Measurements from ENCODE around the gene GRB10.
"Not testable (repeated sequence)": the region's sequence is repeated elsewhere in the genome, so short reads cannot be mapped to it uniquely, and the experiment has no call there.

The GRB10 gene

DNA sequence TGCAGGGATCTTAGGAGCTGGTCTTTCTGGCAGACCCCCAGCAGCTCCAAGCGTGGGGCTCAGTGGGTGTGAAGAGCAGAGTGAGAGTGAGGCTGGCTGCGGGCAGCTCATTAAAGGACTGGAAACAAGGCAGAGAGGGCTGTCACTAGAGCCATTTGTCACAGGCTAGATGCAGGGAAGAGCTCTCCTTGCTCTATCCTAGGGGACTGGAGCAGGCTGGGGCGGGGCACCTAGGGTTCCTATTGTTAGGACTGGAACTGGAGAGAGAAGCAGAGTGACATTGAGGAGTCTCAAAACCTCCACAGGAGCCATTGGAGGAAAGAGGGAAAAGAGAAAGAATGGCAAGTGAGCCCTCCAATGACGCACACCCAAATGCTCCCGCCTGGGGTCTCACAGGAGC lies 216.7 kb downstream of the GRB10 start:
- no peak for DNase-seq

DNA sequence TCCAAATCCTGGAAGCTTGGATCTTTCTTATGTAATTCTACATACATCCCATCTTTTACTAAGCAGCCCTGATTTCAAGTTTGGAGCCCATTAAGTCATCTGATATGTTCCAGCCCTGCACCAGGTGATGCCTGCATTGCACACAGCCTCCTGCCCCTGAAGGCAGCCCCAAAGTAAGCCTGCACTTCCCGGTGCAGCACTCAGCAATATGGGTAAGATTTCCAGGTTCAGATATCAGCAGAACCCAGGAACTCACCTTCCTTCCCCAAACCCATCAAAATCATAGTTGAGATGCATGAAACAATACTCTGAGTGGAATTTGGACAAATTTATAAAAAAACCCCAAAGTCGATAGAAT lies 217.2 kb downstream of the GRB10 start:
- DNase-seq = no peak

DNA sequence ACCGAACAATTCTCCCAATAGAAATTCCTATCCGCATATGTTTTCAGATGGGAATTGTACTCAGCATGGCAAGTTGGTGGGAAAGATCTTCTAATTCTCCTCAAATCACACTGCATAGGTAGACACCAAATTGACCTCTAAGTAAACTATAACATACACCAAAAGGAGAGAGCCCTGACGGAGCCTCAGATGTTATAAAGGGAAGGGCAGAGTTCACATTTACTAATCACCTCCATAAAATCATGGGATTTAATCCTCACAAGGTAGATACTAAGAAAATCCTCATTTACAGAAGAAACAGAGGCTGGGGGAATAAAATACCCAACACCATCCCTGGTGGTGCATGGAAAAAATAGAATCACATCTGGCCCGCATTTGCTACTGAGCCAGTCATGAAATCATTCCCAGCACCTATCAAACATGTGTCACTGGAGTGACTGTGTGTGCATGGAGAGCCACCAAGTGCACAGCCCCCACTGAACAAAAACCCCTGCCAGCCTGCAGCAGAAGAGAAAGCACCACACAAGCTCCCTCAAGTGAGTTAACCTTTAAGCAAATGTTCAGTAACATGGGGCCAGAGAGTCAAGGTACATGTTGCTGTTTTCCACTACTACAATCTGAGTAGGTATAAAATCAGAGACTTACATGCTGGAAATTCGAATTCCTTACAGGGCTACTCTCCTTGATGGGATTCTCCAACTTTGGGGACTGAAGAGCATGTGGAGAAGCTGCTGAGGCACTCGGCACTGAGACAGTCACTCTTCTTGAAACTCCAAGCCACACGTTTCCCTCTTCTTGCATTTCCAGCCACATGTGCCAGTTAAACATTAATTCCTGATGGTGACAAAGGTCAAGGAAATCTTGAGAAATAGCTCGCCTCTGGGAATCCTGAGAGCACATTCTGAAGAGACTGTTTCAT lies 217.8 kb downstream of the GRB10 start, which contains the start of gene DDC:
Gene DDC, minus strand, starts transcription at position 766 of the 919 bp plus-strand sequence. CDS start 21,320 bp downstream, outside the sequence.
- DNase-seq = no peak

DNA sequence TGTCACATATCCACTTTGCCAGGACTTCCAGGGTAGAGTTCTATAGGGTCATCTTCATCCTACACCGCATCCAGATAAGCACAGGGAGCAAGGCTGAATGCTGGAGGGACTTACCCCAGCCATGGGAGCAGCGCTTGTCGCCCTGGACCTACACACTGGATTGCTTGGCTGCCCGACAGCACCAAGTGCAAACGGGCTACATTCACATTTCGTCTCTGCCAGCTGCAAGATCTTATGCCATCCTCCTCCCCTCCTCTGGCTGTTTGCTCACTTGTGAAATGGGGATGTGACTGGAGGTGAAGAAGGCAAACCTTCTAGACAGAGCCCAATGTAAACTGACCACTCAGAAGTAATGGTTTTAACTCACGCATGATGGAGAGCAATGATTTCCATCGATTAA lies 218.5 kb downstream of the GRB10 start:
- DNase-seq = no peak

DNA sequence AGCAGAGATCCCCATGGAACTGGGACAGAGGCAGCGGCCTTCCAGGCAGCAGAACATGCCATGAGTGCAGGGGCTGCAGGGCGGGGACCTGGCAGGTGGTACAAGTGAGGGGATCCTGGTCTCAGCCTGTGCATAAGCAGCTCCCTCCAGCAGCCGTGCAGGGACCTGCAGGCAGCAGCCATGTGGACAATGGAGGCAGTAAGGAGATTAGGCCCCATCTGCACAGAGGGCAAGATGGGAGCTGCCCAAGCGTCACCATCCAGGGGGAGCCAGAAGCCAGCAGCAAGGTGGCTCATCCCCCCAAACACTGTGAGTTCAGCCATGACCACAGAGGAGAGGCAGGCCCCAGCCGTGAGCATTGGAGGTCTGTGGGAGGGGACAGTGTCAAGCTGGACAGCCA lies 220.6 kb downstream of the GRB10 start:
- no peak for DNase-seq

DNA sequence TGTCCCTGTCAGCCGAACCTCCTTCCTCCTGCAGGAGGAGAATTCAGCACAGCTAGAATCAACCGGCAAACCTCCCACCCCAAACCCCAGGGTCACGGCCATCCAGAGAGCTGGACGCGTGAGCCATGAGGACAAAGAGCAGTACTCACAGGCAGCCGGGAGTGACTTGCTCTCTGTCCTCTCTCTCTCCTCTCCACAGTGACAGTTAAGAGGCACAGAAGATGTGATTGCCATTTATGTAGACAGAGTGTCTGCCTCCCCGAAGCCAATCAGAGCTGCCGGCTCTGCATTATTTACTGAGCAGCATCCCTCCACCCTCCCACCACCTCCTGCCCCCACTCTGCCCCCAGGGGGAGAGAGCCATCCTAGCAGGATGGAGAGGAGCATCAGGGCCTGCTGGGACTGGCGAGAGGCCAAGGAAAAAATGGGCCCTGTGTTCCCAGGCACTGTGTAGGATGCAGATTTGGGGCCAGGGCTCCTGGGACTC lies 221.8 kb downstream of the GRB10 start:
- no peak for DNase-seq

DNA sequence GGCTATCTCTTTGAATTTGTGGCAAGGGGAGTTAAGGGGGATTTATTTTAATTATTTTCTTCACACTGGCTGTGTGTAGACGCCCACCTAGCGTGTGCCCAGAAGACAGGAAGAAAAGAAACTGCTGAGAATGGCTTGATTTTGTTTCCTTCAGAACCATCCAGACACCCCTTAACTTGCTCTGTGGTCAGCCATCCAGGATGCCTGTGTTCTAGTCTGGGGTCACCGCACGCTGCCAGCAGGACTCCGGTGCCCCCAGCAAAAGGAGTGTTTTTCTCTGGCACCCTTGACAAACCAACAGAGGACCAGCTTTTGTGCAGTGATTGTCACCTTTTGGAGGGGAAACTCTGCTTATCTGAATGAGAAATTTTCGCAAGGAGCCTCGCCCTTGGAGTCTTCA lies 222.8 kb downstream of the GRB10 start:
- DNase-seq = no peak

DNA sequence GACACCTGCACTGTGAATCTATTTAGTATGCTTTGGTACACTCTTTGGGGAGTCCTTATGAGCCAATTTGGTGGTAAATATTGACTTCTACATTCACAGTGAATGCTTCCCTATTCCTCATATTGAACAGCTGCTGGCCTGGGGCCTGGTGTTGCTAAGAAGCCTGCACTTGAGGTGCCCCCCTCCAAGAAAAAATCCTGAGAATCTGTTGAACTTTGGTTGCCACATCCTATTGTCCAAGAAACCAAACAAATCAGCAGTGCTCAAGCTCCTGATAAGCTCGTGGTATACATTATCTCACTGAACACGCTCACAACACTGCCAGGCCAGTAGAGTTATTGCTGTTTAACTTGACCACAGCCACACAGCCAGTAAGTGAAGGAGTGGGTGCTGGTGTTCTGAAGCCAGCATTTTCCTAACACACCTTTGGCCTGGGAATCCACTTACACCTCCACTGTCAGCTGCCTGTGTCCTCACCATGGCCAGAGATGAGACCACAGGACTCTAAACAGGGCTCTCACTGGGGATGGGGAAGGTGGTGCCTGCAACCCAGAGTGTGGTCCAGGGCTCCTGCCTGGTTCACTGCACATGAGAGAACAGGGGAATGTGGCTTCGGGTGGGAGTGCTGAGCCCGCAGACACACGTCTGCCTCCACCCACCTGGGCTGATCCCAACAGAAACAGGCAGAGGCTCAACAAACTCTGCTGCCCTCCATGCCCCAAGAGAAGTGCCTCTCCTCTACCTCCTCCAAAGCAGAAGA lies 224.2 kb downstream of the GRB10 start:
- no peak for DNase-seq

DNA sequence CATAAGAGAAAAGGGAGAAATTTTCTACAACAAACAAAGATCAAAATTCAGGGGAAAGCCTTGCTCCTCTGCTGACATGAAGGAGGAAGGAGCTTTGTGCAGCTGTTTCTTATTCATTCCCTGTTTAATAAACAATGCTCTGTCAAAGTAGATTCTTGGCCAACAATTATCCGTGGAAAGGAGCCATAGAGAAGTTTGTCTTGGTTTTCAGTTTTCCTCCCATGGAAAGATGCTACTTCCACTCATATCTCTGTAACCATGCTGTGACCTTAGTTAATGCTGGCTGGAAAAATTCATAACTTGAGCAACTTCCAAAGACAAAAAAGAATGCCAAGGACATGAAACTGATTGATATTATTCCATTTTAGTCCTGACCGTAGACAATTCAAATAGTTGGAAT lies 225.6 kb downstream of the GRB10 start:
- DNase-seq = no peak

DNA sequence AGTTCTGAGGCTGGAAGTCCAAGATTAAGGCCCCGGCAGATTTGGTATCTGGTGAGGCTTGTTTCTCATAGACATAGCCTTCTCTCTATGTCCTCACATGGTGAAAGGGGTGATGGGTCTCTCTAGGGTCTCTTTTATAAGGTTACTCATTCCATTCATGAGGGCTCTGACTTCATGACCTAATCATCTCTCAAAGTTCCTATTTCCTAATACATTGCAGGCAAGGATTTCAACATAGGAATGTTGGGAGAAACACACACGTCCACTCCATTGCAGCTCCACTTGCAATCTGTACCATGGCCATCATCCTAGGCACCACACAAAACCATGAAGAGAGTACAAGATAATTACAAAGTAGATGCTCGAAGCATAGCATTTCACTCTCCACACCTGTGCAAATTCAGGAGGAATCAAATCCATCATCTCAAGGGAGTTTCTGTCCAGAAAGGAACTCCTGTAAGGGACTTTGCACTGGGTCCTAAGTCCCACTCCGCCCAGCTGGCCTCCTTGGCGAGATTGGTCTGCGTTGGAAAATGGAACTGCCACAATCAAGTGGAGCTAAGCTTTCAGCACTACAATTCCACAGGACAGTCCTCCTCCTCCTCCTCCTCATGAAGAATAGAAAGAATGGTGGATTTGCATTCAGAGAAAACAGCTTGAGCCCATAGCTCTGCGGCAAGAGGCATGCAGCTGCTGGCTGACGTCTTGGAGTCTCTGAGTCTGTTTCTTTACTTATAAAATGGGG lies 226.3 kb downstream of the GRB10 start:
- DNase-seq = no peak

DNA sequence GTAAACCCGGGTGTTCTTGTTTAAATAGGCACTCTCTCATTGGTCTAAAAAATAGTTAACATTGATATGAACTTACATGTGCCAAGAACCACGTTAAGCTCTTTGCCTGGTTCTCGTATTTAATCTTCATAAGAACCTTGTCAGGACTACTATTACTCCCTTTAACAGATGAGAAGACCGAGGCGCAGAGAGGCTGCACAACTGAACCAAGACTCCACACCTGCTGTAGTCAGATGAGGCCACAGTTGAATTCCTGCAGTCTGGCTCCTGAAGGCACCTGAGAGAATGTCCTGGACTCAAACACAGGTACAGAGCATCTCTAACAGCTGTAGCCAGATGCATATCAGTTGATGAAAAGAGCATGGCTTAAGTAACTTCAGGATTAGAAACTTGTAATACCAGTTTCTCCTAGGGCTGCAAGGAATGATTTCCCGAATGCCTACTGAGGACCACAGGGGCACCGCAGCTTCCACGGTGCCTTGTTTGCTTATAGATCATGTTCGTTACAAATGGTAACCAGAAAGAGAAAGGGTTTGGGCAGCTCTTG lies 227.0 kb downstream of the GRB10 start:
- DNase-seq = no peak

DNA sequence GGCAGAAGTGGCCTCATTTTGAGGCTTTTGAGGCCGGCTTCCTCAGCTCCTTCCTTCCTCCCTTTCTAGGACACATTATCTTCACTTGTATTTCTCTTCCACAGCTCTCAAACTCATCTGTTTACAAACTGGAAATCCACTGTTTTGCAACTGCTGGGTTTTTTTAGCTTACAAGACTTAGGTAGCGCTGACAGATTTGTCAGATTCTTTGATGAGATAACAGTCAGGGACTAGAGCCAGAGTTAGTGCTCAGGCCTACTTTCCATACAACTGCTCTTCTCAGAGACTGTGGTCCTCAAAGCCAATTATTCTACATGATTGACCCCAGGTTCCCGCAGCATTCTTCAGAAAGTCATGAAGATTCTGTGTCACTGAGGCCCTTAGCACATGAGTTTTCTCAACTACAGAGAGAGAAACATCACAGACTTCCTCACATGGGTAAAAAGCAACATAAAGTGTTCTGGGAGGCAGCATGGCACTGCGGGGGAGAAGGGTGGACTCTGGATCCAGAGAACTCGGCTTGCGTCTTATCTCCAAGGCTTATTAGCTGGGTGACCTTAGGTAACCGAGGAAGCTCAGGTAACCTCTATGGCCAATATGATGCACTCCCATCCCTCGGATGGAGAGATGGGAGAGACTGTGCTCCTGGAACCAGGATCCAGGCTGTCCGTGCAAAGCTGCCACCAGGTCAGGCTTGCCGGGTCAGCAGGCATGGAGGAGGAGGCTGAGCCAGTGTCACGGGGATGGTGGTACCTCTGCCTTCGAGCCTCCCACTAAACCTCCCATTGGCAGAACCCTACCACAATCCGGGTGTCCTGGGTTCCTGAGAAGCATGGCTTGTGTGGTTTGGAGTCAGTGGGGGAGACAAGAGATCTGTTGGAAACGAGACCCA lies 228.0 kb downstream of the GRB10 start:
- no peak for DNase-seq

DNA sequence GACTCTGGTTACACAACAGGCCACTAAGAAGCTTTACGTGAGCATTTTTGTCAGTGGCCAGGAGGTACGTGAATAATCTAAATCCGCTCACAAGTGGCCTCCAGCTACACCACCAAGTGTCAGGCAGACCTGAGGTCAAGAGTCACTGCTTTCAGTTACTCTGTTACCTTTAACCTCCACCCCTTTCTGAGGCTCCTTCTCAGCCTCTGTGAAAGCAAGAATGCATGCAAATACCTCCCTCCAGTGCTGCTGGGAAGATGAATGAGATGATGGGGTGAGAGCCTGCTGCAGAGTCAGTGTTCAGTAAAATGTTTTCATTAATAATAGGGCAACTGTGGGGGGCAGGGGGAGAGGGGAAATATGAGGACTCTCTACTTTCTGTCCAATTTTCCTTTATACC lies 228.7 kb downstream of the GRB10 start:
- no peak for DNase-seq

DNA sequence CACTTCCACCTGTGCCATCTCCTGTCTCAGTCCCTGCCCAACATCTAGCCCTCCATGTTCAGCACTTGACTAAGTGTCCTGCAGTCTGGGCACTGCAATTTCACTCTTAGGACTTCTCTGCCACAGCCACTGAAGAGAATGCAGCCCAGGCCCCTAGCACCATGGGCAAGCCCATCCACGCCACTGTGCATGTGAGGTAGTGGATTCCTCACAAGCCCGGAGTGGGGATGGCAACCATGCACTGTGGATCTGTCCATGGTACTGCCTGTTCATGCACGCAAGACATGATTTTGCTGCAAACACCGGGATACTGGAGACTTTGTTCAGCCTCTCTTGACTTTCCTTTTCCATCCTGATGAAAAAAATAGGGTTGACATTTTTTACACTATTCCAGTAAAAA lies 229.8 kb downstream of the GRB10 start:
- DNase-seq = no peak

DNA sequence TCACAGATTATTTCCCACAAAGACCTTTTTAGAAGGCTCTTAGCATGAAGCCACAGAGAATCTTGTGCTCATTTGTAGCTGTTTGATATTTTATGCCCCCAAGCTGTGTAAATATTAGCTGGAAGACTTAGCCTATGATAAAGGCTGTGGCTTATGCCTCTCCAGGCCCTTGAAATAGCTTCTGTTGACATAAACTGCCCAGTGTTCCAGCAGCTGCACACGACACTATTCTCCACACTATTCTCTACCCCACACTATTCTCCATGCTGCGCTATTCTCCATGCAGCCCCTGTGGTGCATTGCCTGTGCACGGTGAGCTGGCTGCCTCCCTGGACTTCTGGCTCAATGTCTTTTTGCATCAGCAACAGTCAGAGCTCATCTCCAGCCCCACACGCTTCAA lies 230.6 kb downstream of the GRB10 start:
- DNase-seq = no peak

DNA sequence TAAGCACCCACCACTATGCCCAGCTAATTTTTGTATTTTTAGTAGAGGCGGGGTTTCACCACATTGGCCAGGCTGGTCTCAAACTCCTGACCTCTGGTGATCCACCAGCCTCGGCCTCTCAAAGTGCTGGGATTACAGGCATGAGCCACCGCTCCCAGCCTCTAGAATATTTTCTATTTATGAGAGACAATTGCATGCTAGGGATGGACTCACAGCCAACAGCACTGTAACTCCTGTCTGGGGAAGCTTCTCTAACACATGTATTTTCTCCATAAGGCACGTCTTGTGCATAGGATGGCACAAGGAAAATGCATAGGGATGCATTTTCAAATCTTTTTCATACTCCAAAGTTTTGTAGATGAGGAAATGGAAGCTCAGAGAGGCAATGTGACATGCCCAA lies 237.1 kb downstream of the GRB10 start:
- not testable (repeated sequence) for DNase-seq

DNA sequence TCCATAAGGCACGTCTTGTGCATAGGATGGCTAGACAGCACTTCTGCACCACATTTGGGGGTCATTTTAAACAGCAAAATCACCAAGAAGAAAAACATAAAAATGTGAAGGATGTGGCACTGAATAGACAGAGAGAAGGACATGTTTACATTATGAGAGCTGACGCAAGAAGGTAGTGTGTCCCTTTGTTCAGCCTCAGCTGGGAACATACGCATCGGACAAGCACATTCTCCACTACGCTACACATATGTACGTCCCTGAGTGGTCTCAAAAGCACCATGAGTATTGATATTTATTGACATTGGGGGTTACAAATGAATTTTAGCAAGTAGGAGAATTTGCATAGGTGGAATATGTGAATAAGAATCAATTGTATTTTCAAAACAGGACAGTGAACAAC lies 237.7 kb downstream of the GRB10 start:
- no peak for DNase-seq

DNA sequence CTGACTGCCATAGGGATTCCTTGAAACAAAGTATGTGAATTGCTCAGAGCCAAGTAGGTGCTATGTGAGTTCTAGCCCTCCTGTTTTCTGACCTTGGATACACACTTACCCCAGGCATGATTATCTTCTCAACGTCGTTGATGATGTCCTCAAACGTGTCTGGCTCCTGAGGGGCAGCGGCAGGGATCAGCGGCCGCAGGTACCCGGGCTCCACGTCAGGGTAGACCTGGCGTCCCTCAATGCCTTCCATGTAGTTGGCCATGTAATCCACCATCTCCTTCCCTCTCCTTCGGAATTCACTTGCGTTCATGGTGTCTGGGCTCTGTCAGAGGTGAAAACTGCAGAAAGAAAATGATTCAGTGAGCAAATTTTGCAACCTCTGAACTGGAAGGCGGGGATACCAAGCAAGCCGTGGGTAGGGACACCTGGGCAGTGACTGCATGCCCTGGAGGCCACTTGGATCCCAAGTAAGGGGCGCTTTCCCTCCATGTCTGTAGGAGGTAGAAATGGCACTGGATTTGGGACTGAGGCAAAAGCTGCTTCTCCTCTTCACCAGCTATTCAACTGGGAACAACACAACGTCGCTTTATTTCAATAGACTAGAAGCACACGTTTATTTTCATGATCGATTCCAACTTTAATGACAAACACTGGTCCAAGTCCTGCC lies 238.8 kb downstream of the GRB10 start:
- DNase-seq = no peak

DNA sequence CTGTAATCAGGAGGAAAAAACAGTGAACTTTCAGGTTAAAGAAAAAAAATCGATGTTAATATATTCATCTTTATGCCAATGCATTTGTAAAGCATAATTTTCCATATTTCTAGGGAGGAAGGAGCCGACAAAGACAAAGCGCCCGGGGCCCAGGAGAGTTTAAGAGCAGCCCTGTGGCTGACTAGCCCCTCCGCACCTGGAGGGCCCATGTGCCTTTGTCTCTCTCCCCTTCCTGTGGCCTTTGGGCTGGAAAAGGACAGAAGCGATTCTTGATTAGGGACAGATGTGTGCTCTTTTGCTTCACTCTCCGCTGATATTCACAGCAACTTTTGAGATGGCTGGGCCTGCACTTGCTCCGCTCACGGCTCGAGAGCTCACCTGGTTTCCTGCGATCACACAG lies 240.6 kb downstream of the GRB10 start:
- DNase-seq = no peak

DNA sequence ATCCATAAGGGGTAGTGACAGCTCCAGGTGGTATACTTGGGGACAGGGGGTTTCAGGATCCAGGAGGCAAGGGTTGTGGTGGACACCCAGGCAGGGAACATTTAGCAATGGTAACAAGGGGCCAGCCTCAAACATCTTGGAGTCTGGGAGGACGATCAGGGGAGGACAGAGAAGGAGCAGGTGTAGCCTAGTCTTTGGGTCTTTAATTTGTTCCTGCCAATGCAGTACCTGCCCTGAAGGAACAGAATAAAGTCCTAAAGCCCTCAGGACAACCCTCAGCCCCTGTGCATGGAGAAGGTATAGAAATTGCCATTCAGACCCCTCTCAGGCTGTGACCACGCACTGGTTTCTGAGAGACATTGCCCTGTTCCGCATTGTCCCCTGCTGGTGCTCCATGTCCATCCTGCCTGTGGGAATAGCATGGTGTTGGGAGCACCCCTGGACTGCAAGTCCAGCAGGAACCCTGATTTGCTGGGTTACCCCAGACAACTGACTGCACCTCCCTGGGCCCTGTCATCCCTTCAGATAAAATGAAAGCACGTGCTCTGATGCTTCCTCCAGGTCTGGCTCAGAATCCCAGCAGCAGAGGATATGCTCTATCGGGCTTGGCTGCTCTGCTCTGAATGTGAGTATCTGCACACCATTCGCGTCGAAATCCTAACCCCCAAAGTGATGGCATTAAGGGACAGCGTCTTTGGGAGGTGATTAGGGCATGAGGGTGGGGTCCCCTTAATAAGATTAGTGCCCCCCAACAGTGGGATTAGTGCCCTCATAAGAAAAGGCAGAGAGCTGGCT lies 241.7 kb downstream of the GRB10 start:
- no peak for DNase-seq
